ENCODE data around the gene SLC30A2. TPM values are rescaled to one million over a fixed set of nuclear protein-coding genes. Genes with fewer than 3 reads are reported as not detected.

Gene SLC30A2
- total RNA-seq, 1 donor from 2014 or later = not detected

DNA sequence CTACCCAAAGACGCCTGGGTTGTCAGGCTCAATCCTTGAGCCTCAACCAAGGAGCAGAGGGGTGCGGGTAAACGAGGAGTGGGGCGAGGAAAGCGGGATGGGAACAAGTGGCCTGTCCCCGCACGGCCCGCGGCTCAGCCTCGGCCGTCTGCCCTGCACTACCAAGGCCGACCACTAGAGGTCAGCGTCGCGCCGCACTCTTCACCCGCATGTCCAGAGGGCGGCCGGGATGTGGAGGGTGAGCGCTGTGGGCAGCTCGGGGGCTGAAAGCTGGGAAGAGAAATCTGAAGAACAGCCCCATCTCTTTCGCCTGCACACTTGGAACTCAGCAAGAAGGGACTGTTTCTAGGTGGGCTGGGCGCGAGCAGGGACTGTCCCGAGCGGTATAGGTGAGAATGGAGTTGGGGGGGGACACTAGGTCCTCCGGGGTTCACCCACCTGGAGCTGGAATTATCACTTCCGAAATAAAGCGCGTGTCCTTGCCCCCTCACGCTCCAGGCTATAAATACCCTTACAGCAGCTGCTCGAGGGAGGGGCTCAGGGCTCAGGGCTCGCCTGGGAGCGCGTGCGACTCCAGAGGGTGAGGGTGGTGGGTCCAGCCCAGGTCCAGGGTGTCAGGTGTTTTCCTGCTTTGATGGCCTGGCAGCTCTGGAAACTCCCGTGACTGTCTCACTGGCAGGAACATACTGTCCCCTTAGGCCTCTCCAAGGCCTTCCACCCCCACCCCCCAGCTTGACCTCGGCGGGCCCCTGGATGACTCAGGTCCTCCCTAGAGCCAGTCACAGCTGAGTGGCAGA, 9.8 kb downstream of the SLC30A2 start:
- peaks cover 3% of the 10 kb centered on the region for H3K27me3 ChIP-seq (ENCODE audit: control insufficient read depth, insufficient read depth, low read length)
- TF ChIP-seq CTCF (IDR thresholded peaks at IDR 0.05; ENCODE audit: insufficient read depth, low read length, severe bottlenecking) = peak; percentile 99
- DNase-seq (ENCODE audit: low read depth) = peak; percentile 42
- no peak for FAIRE-seq
- peak overlapping the region; percentile 82 for H3K4me3 ChIP-seq (ENCODE audit: low read depth, low read length)
- H3K36me3 ChIP-seq (ENCODE audit: control insufficient read depth, insufficient read depth, low read length) = no peaks in the 10 kb centered on the region

- peaks cover 3% of the 10 kb centered on the region for H3K27me3 ChIP-seq (ENCODE audit: control insufficient read depth, insufficient read depth, low read length)
- H3K36me3 ChIP-seq (ENCODE audit: control insufficient read depth, insufficient read depth, low read length) = no peaks in the 10 kb centered on the region
- peak; percentile 78 for DNase-seq (ENCODE audit: low read depth)
- FAIRE-seq = no peak
- TF ChIP-seq CTCF (IDR thresholded peaks at IDR 0.05; ENCODE audit: insufficient read depth, low read length, severe bottlenecking) = no peak
- H3K4me3 ChIP-seq (ENCODE audit: low read depth, low read length) = peak overlapping the region; percentile 82
Observed at GRCh38 chr1:26035203-26035958, 10.5 kb downstream of the SLC30A2 start.

- DNase-seq (ENCODE audit: low read depth) = no peak
- peak overlapping the region; percentile 82 for H3K4me3 ChIP-seq (ENCODE audit: low read depth, low read length)
- no peak for FAIRE-seq
- TF ChIP-seq CTCF (IDR thresholded peaks at IDR 0.05; ENCODE audit: insufficient read depth, low read length, severe bottlenecking) = no peak
- peaks cover 3% of the 10 kb centered on the region for H3K27me3 ChIP-seq (ENCODE audit: control insufficient read depth, insufficient read depth, low read length)
- no peaks in the 10 kb centered on the region for H3K36me3 ChIP-seq (ENCODE audit: control insufficient read depth, insufficient read depth, low read length)
Observed at GRCh38 chr1:26034504-26035202, 11.3 kb downstream of the SLC30A2 start.

DNA sequence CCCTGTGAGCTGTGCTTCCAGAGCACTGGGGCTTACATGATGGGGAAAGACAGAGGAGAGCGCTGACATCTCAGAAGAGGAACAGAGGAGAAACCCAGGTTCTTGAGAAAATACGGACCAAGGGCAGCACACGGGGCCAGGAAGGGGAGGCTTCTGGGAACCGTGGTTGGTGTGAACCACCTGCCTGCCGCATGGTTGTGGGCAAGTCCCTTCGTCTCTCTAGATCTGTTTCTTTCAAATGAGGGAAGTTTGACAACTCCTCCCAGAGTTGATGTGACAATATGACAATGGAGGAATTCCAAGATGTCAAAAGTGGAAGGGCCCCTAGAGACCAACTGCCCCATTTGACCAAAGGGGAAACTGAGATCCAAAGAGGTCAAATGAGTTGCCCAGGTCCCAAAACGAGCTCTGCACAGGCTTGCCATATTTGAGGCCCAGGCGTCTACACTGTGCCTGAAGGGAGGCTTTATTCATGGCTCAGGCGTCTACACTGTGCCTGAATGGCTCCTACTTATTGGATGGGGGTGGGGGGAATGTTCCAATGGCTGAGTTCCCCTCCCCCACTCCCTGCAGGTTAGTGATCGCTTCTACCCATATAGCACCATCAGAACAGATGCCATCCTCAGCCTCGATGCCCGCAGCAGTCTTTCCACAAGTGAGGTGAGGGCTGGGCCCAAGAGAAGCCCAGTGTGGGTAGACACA, 13.1 kb downstream of the SLC30A2 start:
- FAIRE-seq (no peak), DNase-seq (ENCODE audit: low read depth) (no peak)
- TF ChIP-seq CTCF (IDR thresholded peaks at IDR 0.05; ENCODE audit: insufficient read depth, low read length, severe bottlenecking) = no peak
- peaks cover 6% of the 10 kb centered on the region for H3K27me3 ChIP-seq (ENCODE audit: control insufficient read depth, insufficient read depth, low read length)
- H3K36me3 ChIP-seq (ENCODE audit: control insufficient read depth, insufficient read depth, low read length) = no peaks in the 10 kb centered on the region
- no peak overlapping the region for H3K4me3 ChIP-seq (ENCODE audit: low read depth, low read length)

DNA sequence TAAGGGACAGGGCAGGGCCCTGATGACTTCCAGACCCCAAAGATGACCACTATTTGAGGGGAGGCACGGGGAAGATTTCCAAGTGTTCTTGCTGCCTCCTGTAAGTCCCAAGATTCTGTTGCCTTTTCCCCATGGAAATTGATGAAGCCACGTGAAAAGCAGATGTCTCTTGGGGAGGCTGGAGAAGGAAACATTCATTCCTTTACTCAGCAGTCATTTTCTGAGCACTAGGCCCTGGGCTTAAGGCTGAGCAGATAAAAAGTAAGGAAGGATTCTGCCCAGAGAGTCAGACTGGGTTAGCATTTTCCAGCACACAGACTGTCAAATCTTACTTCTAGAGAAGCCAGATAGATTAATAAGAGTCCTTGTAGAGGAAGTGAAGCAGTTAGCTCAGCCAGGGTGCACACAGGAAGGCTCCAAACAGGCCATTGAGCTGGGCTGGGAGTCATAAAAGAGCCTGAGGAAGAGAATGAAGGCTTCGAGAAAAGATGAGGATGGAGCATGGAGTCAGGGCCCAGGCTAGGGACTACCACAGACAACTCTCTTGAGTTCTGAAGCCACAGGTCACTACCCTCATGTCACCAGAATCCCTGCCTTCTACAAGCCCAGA, 14.2 kb downstream of the SLC30A2 start:
- DNase-seq (ENCODE audit: low read depth) (no peak), FAIRE-seq (no peak)
- peaks cover 6% of the 10 kb centered on the region for H3K27me3 ChIP-seq (ENCODE audit: control insufficient read depth, insufficient read depth, low read length)
- no peaks in the 10 kb centered on the region for H3K36me3 ChIP-seq (ENCODE audit: control insufficient read depth, insufficient read depth, low read length)
- H3K4me3 ChIP-seq (ENCODE audit: low read depth, low read length) = no peak overlapping the region
- no peak for TF ChIP-seq CTCF (IDR thresholded peaks at IDR 0.05; ENCODE audit: insufficient read depth, low read length, severe bottlenecking)

Data from bronchial epithelial cell (primary cell).